HepG2 (cell line): Measurements from ENCODE around the gene SLC34A3. TPM values are rescaled to one million over a fixed set of nuclear protein-coding genes. Genes with fewer than 3 reads are reported as not detected.

ENCODE experiments used
- ARID5B ChIP-seq: IDR thresholded peaks from 2 replicates; pipeline ENCODE4 v1.4.0; 2020; ENCODE audit warnings: mild to moderate bottlenecking, missing genetic modification reagents
- E2F5 ChIP-seq: sonication (generic); formaldehyde crosslinking; conservative IDR thresholded peaks from 2 replicates; pipeline ENCODE4 v1.4.0; 2020; ENCODE audit warnings: missing genetic modification reagents
- GLMP ChIP-seq: sonication (generic); formaldehyde crosslinking; IDR thresholded peaks from 2 replicates; pipeline ENCODE4 v1.9.0; 2021; ENCODE audit warnings: missing genetic modification reagents, mild to moderate bottlenecking, borderline replicate concordance
- GTF3A ChIP-seq: sonication (generic); formaldehyde crosslinking; conservative IDR thresholded peaks from 2 replicates; pipeline ENCODE4 v1.4.0; 2020; ENCODE audit warnings: mild to moderate bottlenecking, missing genetic modification reagents
- HNRNPK ChIP-seq: fragments of 200-400 bp; formaldehyde crosslinking; IDR thresholded peaks from 2 replicates; pipeline ENCODE4 v1.6.1; 2018; ENCODE audit warnings: low read length, low read depth, moderate library complexity, mild to moderate bottlenecking; ENCODE audit not compliant: poor library complexity, severe bottlenecking
- KDM4B ChIP-seq: sonication (generic); formaldehyde crosslinking; IDR thresholded peaks from 2 replicates; pipeline ENCODE4 v1.4.0; 2020; ENCODE audit warnings: missing genetic modification reagents
- KLF13 ChIP-seq: sonication (generic); formaldehyde crosslinking; IDR thresholded peaks from 2 replicates; pipeline ENCODE4 v1.4.0; 2020; ENCODE audit warnings: mild to moderate bottlenecking, missing genetic modification reagents
- NFRKB ChIP-seq: fragments of 450-650 bp; IDR thresholded peaks from 2 replicates; pipeline ENCODE4 v1.6.1; 2017
- TBL1XR1 ChIP-seq: fragments of 150-350 bp; IDR thresholded peaks from 2 replicates; pipeline ENCODE4 v1.6.1; 2014; ENCODE audit warnings: borderline replicate concordance, low read length; ENCODE audit not compliant: partially characterized antibody
- YEATS4 ChIP-seq: sonication (generic); formaldehyde crosslinking; IDR thresholded peaks from 2 replicates; pipeline ENCODE4 v1.4.0; 2020; ENCODE audit warnings: missing genetic modification reagents, borderline replicate concordance
- ZBTB3 ChIP-seq: sonication (generic); formaldehyde crosslinking; IDR thresholded peaks from 2 replicates; pipeline ENCODE4 v1.4.0; 2020; ENCODE audit warnings: low read depth, mild to moderate bottlenecking, moderate library complexity, missing genetic modification reagents, borderline replicate concordance
- ZBTB46 ChIP-seq: sonication (generic); formaldehyde crosslinking; IDR thresholded peaks from 2 replicates; pipeline ENCODE4 v1.4.0; 2020; ENCODE audit warnings: mild to moderate bottlenecking, missing genetic modification reagents, borderline replicate concordance
- ZKSCAN1 ChIP-seq: fragments of 150-350 bp; IDR thresholded peaks from 2 replicates; pipeline ENCODE4 v1.6.1; 2014; ENCODE audit warnings: low read length
- ZNF224 ChIP-seq: sonication (generic); formaldehyde crosslinking; IDR thresholded peaks from 2 replicates; pipeline ENCODE4 v1.5.0; 2020; ENCODE audit warnings: mild to moderate bottlenecking, missing genetic modification reagents
- ZNF350 ChIP-seq: sonication (generic); formaldehyde crosslinking; IDR thresholded peaks from 2 replicates; pipeline ENCODE4 v1.4.0; 2020; ENCODE audit warnings: mild to moderate bottlenecking, low read depth, missing genetic modification reagents, borderline replicate concordance
- ZNF775 ChIP-seq: sonication (generic); formaldehyde crosslinking; IDR thresholded peaks from 2 replicates; pipeline ENCODE4 v1.4.0; 2020; ENCODE audit warnings: missing genetic modification reagents, mild to moderate bottlenecking, moderate library complexity, borderline replicate concordance
- ZSCAN12 ChIP-seq: sonication (generic); formaldehyde crosslinking; IDR thresholded peaks from 2 replicates; pipeline ENCODE4 v1.9.0; 2021; ENCODE audit warnings: mild to moderate bottlenecking, missing genetic modification reagents
- ZSCAN29 ChIP-seq: sonication (generic); formaldehyde crosslinking; conservative IDR thresholded peaks from 2 replicates; pipeline ENCODE4 v1.4.0; 2020; ENCODE audit warnings: mild to moderate bottlenecking, missing genetic modification reagents
- polyA plus RNA-seq, 8 experiments: library from polyadenylated mRNA; depleted of rRNA in 3 of 8; stranded (reverse) in 7 of 8; unstranded in 1 of 8; fragments of >200 nt; fragmentation: Illumina TruSeq in 4 of 8; extraction: Trizol in 4 of 8; gene quantifications; 2 replicates each; pipeline versions ENCODE4 v1.2.1 to v1.2.3, GENCODE V29; 2011 to 2016; ENCODE audit warnings: low read depth in 4 of 8, missing spikeins in 1 of 8, mixed read lengths in 1 of 8; ENCODE audit not compliant: insufficient read depth in 1 of 8
- total RNA-seq, 5 experiments: library from RNA; depleted of rRNA; stranded (reverse); fragments of >200 nt; fragmentation: Illumina TruSeq; extraction: Trizol; gene quantifications; 2 replicates each; pipeline ENCODE4 v1.2.3, GENCODE V29; 2016; ENCODE audit warnings: low read depth in 1 of 5

Gene SLC34A3
- total and polyA plus RNA-seq, 2 of the 13 experiments (the other 11 are each of a cell fraction or from before 2014, with no cell fraction given): 0.07 to 1.0 TPM

GRCh38 chr9:137188490-137189296, 42.0 kb upstream of the SLC34A3 start, which contains the start of the genes ANAPC2 and SSNA1 (continued):
- TF ChIP-seq E2F5 (CRISPR knock-in tag) (0 out of 2 replicates have a peak, but pooled peaks have one; percentile 18), ZSCAN12 (CRISPR knock-in tag) (no peak), KDM4B (0 out of 2 replicates have a peak, but pooled peaks have one; percentile 18), ZSCAN29 (CRISPR knock-in tag) (no peak), ZNF350 (CRISPR knock-in tag) (no peak; the same call in 1 of the 2 replicates), KLF13 (peak; percentile 35; the same call in 1 of the 2 replicates), ZNF775 (CRISPR knock-in tag) (no peak), HNRNPK (peak; percentile 39), ZBTB3 (CRISPR knock-in tag) (no peak), GLMP (no peak), NFRKB (no peak), TBL1XR1 (peak; percentile 68), ZKSCAN1 (peak; percentile 84), ZNF224 (CRISPR knock-in tag) (peak; percentile 68; the same call in 1 of the 2 replicates), GTF3A (CRISPR knock-in tag) (no peak), YEATS4 (CRISPR knock-in tag) (peak; percentile 94), ZBTB46 (no peak), ARID5B (CRISPR knock-in tag) (peak; percentile 62; the same call in 1 of the 2 replicates)
